ENCODE data around the gene SULT2B1.

GRCh38 chr19:48533770-48534169 lies 18.2 kb upstream of the SULT2B1 start:
- TF ChIP-seq CTCF (conservative IDR thresholded peaks at IDR 0.05) (no peak), EZH2 (IDR thresholded peaks at IDR 0.05; ENCODE audit: low read depth) (no peak)
